KOPT-K1 (cell line): ENCODE results near the gene POP5.

Experiments
- H3K27ac ChIP-seq: fragments of 200-600 bp; sonication (generic); 2 replicates; pipeline ENCODE4 v1.5.1; 2016; ENCODE audit warnings: antibody characterized with exemption, mild to moderate bottlenecking, low read depth, low read length; ENCODE audit not compliant: poor library complexity, severe bottlenecking
- H3K36me3 ChIP-seq: fragments of 200-600 bp; sonication (generic); 2 replicates; pipeline ENCODE4 v1.5.1; 2017; ENCODE audit warnings: antibody characterized with exemption, mild to moderate bottlenecking, low read length, moderate library complexity; ENCODE audit not compliant: insufficient read depth
- H3K9me3 ChIP-seq: fragments of 200-600 bp; sonication (generic); 2 replicates; pipeline ENCODE4 v1.5.1; 2017; ENCODE audit warnings: antibody characterized with exemption, low read length, mild to moderate bottlenecking; ENCODE audit not compliant: insufficient read depth, poor library complexity, severe bottlenecking

Gene POP5

DNA sequence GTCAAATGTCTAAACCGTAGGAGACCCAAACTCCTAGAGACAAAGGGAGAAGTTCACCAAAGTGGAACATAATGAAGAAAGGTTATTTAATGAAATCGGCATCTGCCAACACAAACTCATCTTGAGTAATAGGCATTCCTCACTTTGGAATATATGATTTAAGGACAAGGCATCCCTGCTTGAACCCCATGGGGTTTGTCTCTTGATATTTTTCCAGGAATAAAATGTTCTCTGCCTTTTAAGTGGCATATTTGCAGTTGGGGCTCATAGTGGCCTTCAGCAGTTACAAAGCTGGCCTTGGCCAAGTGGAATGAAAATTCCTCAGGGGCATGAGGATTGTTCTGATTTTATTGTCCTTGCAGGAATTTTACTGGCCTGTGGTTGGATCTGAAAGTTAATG, 7.1 kb downstream of the POP5 start:
- H3K9me3 ChIP-seq = no peaks in the 10 kb centered on the region
- no peak overlapping the region for H3K27ac ChIP-seq
- peaks cover 100% of the 10 kb centered on the region for H3K36me3 ChIP-seq

DNA sequence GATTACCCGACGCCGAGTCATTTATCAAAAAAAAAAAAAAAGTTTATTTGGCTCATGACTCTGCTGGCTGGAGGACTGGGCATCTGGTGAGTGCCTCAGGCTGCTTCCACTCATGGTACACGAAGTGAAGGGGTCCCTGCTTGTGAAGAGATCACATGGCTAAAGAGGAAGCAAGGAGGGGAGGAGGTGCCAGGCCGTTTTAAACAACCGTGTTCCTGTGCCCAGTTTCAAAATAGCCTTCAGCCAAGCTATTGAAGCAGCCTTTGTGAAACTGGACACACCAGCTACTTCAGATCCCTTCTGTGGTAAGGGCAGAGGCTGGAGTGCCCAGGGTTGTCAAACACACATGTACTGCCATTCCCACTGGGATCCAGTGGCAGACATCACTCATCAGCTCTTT, 7.6 kb downstream of the POP5 start:
- no peak overlapping the region for H3K27ac ChIP-seq
- H3K9me3 ChIP-seq = no peaks in the 10 kb centered on the region
- peaks cover 100% of the 10 kb centered on the region for H3K36me3 ChIP-seq

DNA sequence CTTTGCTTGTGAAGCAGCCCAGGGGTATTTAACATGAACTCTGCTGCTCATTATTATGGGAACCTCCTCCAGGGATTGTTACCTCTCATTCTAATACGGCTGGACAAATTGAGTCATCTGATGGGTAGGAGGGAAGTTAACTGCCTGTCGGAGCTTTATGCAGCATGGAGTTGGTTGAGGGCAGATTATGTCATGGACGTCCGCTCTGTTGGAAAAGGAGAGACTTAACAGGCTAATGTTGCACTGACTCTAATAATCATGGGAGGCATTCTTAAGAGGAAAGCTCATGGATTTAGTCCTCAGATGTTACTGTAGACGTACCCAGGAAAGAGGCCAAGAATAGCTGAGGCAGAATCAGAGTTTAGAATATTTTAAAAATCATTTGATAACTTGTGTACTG, 9.9 kb downstream of the POP5 start:
- Histone ChIP-seq H3K27ac (no peak overlapping the region), H3K9me3 (no peaks in the 10 kb centered on the region), H3K36me3 (peaks cover 99% of the 10 kb centered on the region)

DNA sequence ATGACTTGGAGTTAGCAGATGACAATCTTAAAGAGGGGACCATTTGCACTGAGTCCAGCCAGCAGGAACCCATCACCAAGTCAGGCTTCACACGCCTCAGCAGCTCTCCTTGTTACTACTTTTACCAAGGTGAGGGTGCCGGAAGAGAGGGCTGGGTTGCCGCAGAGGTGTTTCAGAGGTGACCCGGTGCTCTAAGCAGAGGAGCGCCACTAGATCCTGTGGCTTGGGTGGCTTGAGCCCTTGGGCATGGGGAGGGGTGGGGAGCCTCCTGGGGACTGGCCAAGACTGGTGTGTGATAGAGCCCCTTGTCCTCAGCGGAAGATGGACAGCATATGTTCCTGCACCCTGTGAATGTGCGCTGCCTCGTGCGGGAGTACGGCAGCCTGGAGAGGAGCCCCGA, 17.7 kb downstream of the POP5 start:
- H3K9me3 ChIP-seq = no peaks in the 10 kb centered on the region
- no peak overlapping the region for H3K27ac ChIP-seq
- peaks cover 98% of the 10 kb centered on the region for H3K36me3 ChIP-seq

DNA sequence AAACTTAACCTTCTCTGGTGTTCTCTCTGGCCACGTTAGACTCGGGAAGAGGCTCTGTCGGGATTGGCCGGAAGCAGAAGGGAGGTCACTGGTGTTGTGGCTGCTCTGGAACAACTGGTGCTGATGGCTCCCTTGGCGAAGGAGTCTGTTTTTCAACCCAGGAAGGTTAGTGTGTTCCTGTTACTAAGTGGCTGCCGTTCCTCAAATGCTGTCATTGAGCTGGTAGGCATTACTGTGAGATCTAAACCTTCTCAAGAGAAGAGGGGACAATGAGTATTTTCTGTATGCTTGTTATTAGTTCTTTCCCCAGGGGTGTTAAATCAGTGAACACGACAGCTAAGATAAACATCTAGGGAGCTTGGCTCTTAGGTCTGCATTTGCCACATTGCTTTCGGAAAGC, 18.3 kb downstream of the POP5 start:
- Histone ChIP-seq H3K36me3 (peaks cover 97% of the 10 kb centered on the region), H3K27ac (no peak overlapping the region), H3K9me3 (no peaks in the 10 kb centered on the region)

DNA sequence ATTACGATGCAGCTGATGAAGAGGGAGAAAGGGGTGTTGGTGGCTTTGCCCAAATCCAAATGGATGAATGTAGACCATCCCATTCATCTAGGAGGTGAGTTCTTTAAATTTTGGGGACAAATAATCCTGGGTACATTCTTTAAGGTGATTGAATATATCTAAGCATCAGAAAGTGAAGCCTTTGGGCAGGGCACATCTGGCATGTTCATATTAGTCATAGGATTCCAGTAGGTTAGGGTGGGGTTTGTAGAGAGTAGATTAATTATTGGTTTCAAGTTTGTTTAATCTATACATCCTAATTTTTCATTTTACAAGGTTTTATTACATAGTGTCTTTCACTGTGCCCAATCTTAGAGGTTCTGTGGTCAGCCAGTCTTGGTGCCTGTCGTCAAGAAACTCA, 23.6 kb downstream of the POP5 start:
- no peak overlapping the region for H3K27ac ChIP-seq
- H3K9me3 ChIP-seq = no peaks in the 10 kb centered on the region
- H3K36me3 ChIP-seq = peaks cover 97% of the 10 kb centered on the region

DNA sequence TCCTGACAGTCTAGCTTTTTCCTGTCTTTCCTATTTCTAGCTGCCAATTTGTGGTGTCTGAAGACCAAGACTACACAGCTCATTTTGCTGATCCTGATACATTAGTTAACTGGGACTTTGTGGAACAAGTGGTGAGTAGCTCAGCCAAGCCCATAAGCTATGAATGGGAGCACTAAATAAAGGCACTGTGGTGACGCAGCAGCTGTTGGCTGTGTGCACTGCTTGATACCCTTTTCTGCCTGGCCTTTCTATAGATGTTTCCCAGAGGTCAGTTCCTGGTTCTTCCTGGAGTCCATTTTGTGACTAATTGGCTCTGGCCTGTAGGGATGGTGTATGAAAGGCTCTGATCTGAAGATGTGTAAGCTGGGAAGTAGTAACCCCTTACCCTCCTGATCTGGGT, 26.5 kb downstream of the POP5 start:
- H3K36me3 ChIP-seq = peaks cover 97% of the 10 kb centered on the region

DNA sequence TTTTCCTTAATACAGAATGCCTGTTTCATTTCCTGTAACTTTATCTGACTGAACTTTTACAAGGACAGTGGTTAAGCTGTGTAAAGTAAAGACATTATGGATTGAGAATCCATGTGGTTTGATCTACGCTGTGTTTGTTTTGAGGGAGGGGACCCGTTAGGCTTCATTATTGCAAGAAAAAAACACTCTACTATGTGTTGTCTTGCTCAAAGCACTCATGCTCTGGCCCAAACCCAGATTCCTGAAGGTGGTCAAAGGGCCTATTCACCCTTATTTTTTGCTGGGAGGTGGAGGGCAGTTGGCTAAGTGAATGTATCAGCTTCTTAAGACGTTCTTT, 35.2 kb downstream of the POP5 start:
- Histone ChIP-seq H3K36me3 (peaks cover 96% of the 10 kb centered on the region), H3K27ac (no peak overlapping the region), H3K9me3 (no peaks in the 10 kb centered on the region)

More for the DNA sequence above, 26.5 kb downstream of the POP5 start:
- no peak overlapping the region for H3K27ac ChIP-seq
- no peaks in the 10 kb centered on the region for H3K9me3 ChIP-seq

DNA sequence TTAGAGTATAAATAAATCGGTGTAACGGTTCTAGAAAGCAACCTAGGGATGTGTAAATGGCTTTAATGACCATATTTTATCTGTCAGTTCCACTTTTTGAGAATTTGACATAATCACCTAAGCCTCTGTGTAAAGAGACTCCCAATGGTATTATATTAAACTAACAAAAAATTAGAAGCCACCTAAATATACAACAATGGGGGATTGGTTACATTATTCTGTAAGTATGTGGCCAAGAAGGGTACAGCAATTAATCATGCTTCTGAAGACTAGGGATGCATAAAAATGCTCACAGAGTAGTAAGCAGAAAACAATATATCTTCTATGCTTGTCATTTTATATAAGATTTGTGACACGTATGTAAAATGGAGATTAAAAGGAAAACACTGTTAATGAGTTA, 36.5 kb downstream of the POP5 start:
- Histone ChIP-seq H3K36me3 (peaks cover 96% of the 10 kb centered on the region), H3K27ac (no peak overlapping the region), H3K9me3 (no peaks in the 10 kb centered on the region)

DNA sequence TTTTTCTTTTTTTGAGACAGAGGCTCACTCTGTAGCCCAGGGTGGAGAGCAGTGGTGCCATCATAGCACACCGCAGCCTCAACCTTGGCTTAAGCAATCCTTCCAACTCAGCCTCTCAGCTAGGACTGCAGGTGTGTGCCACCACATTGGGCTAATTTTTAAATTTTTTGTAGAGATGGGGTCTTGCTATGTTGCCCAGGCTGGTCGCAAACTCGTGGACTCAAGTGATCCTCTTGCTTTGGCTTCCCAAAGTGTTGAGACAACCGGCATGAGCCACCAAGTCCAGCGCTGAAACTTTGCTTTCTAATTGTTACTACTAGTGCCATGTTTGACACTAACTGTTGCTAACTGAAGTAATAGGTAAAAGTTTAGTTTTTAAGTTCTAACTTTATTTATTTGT, 39.0 kb downstream of the POP5 start:
- no peaks in the 10 kb centered on the region for H3K9me3 ChIP-seq
- H3K36me3 ChIP-seq = peaks cover 96% of the 10 kb centered on the region
- H3K27ac ChIP-seq = no peak overlapping the region

DNA sequence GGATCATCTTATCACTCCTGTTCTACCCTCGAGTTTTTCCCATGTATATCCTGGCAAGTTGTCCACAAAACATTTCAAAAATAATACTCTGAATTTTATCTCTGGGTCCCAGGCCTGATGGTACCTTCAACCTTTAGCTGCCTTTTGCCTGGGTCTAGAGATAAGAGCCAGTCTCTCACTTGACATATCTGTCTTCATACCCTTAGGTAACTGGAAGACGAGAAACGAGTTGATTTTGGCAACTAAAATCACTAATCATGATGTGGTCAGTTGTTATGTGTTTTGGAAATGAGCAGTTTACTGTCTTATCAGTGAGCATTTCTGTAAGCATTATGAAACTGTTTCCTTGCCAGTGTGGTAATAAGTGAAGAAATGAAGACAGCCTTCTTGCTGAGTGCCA, 40.8 kb downstream of the POP5 start:
- H3K27ac ChIP-seq = no peak overlapping the region
- peaks cover 94% of the 10 kb centered on the region for H3K36me3 ChIP-seq
- no peaks in the 10 kb centered on the region for H3K9me3 ChIP-seq

DNA sequence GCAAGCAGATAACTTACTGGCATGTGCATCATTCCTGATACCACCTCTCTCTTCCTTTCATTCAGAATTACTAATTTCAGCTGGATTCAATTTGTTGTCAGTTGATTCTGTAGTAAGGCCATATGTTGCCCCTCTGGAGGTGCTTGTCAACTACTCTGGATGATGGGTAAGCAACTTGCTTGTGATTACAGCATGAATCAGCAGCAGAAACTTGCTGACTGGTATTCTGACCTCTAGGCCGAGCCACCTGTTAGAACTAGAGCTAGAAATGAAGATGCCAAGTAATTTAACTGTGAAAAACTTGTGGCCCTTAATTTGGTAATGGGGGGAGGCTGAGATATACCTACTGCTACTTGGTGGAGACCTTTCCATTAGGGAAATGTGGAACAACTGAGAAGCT, 41.9 kb downstream of the POP5 start:
- Histone ChIP-seq H3K9me3 (no peaks in the 10 kb centered on the region), H3K27ac (no peak overlapping the region)

DNA sequence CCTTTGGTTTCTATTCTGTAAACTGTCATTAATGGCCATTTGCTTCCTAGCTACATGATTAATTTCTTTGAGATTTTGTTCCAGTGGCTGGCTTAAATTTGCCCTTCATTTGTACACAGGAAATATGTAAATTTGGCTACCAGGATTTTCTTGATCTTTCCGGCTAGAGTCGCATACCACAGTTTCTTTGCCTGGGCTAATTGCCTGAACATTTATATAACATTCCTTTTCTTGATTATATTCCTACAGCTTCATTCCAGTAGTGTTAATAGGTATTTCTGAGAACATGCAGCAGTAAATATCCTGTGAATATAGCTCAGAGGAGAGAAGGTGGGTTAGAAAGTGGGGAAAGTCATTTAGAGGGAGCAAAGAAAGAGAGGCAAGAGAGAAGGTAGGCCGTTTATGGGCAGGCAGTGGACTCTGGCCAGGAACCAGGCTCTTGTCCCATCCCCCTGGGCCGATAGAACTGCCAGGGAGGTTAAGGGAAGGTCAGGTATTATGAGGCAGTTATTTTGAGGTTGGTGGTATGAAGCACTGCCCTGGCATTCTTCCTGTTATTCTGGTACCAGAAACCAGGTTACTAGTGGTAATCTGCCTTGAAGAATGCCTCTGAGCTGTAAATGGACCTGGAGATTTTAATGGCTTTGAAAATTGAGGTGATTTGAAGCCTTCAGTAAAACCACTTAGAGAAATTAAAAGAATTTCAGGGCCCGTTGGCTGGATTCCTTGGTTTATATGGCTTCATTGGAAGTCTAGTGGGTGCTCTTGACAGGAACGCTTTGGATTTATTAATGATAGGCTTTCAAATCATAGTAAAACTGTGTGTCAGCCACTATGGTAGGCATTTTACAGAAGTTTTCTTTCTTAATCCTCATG, 42.7 kb downstream of the POP5 start:
- Histone ChIP-seq H3K36me3 (peaks cover 78% of the 10 kb centered on the region), H3K27ac (peak overlapping the region; percentile 3), H3K9me3 (no peaks in the 10 kb centered on the region)

More for the DNA sequence above, 41.9 kb downstream of the POP5 start:
- H3K36me3 ChIP-seq = peaks cover 86% of the 10 kb centered on the region

DNA sequence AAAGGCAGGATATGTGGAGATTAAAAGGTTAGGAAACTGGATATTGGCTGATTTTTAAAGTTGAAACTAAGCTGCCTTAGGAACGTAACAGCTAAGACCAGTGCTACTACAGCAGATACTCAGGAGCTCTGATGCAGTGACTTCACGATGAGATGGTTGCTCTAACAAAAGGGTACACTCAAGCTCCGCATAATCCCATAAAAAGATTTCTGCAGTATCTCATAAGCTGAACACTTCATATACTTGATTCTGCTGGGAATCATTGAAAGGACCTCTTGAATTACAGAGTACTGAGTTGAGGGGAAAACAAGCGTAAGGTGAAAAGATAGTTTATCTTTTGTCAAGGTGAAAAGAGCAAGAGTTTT, 43.4 kb downstream of the POP5 start:
- Histone ChIP-seq H3K9me3 (no peaks in the 10 kb centered on the region), H3K36me3 (peaks cover 71% of the 10 kb centered on the region), H3K27ac (no peak overlapping the region)

DNA sequence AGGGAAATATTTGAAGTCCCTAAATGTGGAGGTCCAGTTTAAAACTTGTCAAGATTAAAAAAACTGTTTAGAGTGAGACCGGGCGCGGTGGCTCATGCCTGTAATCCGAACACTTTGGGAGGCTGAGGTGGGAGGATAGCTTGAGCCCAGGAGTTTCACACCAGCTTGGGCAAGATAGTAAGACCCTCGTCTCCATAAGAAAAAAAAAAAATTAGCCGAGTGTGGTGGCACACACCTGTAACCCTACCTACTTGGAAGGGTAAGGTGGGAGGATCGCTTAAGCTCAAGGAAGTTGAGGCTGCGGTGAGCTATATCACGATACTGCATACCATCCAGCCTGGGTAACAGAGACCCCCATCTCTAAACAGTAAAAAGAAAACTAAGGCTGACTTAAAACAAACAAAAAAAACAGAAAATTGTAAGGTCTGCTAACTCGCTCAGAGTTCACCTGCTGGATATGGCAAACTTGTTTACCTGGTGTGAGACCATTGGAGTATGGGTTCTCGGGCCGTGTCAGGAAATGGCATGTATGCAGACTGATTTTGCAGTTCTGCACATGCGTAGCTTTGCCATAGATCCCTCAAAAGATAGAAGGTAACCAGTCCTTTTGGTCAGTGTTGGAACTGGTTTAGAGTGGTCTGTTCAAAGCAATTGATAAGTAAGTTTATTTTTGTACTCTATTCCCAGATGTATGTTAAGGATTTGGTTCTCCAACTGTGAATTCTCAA, 45.0 kb downstream of the POP5 start:
- Histone ChIP-seq H3K27ac (no peak overlapping the region), H3K36me3 (peaks cover 55% of the 10 kb centered on the region), H3K9me3 (no peaks in the 10 kb centered on the region)
